SK-N-SH (cell line): ENCODE measurements around the gene CRISP3. TPM values are rescaled to one million over a fixed set of nuclear protein-coding genes. Genes with fewer than 3 reads are reported as not detected.

ENCODE experiments used
- CTCF ChIA-PET: fragments of 300-600, 350-600 bp; formaldehyde crosslinking; extraction: SDS; loops from one replicate; lab custom pipeline; 2021; lab: Yijun Ruan, JAX
- POLR2A ChIA-PET: fragments of 350-600 bp; sonication (Branson Sonifier 250); formaldehyde crosslinking; extraction: SDS; loops from one replicate; lab custom pipeline; 2020; ENCODE audit warnings: antibody characterized with exemption, inconsistent platforms; lab: Yijun Ruan, JAX
- DNase-seq: peaks from one replicate; pipeline ENCODE4 v3.0.0; 2012
- H2AFZ ChIP-seq: fragments of 200-600 bp; sonication (generic); 2 replicates; pipeline ENCODE4 v1.8.1; 2016; ENCODE audit warnings: antibody characterized with exemption, mild to moderate bottlenecking, low read depth
- H3F3A ChIP-seq: fragments of 200-600 bp; sonication (generic); replicated peaks from 2 replicates; pipeline ENCODE3; 2016; ENCODE audit warnings: antibody characterized with exemption, mild to moderate bottlenecking; ENCODE audit not compliant: insufficient read depth
- H3K27ac ChIP-seq, 2 experiments: fragments of 200-500 bp in 1 of 2; fragments of 200-600 bp in 1 of 2; sonication (Bioruptor generic) in 1 of 2; sonication (generic), shearing (Covaris generic) in 1 of 2; 2 replicates each; pipeline versions ENCODE4 v1.5.1 to v1.6.1; 2014 to 2016; ENCODE audit warnings: low read depth in 2 of 2, inconsistent platforms in 1 of 2, low read length in 1 of 2, mild to moderate bottlenecking in 1 of 2, mixed read lengths in 1 of 2
- H3K27me3 ChIP-seq: fragments of 200-600 bp; sonication (generic), shearing (Covaris generic); 2 replicates; pipeline ENCODE4 v1.6.1; 2016; ENCODE audit warnings: mixed run types; ENCODE audit not compliant: insufficient read depth
- H3K36me3 ChIP-seq, 2 experiments: fragments of 200-500 bp in 1 of 2; fragments of 200-600 bp in 1 of 2; sonication (Bioruptor generic) in 1 of 2; sonication (generic) in 1 of 2; replicated peaks in 1 of 2; 2 replicates each; pipeline versions ENCODE3 to v1.5.1; 2014 to 2016; ENCODE audit warnings: low read length in 1 of 2, mild to moderate bottlenecking in 1 of 2; ENCODE audit not compliant: insufficient read depth in 2 of 2, control insufficient read depth in 1 of 2
- H3K4me1 ChIP-seq, 2 experiments: fragments of 200-500 bp in 1 of 2; fragments of 200-600 bp in 1 of 2; sonication (Bioruptor generic) in 1 of 2; sonication (generic), shearing (Covaris generic) in 1 of 2; 2 replicates each; pipeline versions ENCODE4 v1.5.1 to v1.6.1; 2014 to 2016; ENCODE audit warnings: low read depth in 1 of 2, low read length in 1 of 2, mixed run types in 1 of 2; ENCODE audit not compliant: insufficient read depth in 2 of 2, control insufficient read depth in 1 of 2
- H3K4me2 ChIP-seq: fragments of 200-600 bp; sonication (generic), shearing (Covaris generic); 2 replicates; pipeline ENCODE4 v1.6.1; 2017; ENCODE audit warnings: mixed run types
- H3K4me3 ChIP-seq, 2 experiments: fragments of 200-500 bp in 1 of 2; fragments of 200-600 bp in 1 of 2; sonication (Bioruptor generic) in 1 of 2; sonication (generic), shearing (Covaris generic) in 1 of 2; 2 replicates each; pipeline versions ENCODE4 v1.5.1 to v1.8.1; 2014 to 2016; ENCODE audit warnings: low read depth in 2 of 2, inconsistent platforms in 1 of 2, low read length in 1 of 2, mild to moderate bottlenecking in 1 of 2, mixed read lengths in 1 of 2, moderate library complexity in 1 of 2
- H3K79me2 ChIP-seq: fragments of 200-600 bp; sonication (generic); 2 replicates; pipeline ENCODE4 v1.8.1; 2017; ENCODE audit warnings: mild to moderate bottlenecking; ENCODE audit not compliant: insufficient read depth
- H3K9ac ChIP-seq: fragments of 200-600 bp; sonication (generic); 2 replicates; pipeline ENCODE4 v1.6.1; 2017; ENCODE audit warnings: mixed run types
- H3K9me2 ChIP-seq: fragments of 200-600 bp; sonication (generic); 2 replicates; pipeline ENCODE4 v1.6.1; 2017; ENCODE audit warnings: mixed run types
- H3K9me3 ChIP-seq: fragments of 200-600 bp; sonication (generic); 2 replicates; pipeline ENCODE4 v1.6.1; 2017; ENCODE audit warnings: mixed run types, mild to moderate bottlenecking, moderate library complexity
- H4K20me1 ChIP-seq: fragments of 200-600 bp; sonication (generic); 2 replicates; pipeline ENCODE4 v1.6.1; 2017; ENCODE audit warnings: mild to moderate bottlenecking, mixed run types; ENCODE audit not compliant: insufficient read depth
- CHD2 ChIP-seq: fragments of 150-350 bp; IDR thresholded peaks from 2 replicates; pipeline ENCODE4 v1.6.1; 2018; ENCODE audit warnings: low read length; ENCODE audit not compliant: partially characterized antibody
- CTCF ChIP-seq: fragments of 200-600 bp; sonication (generic); IDR thresholded peaks from 2 replicates; pipeline ENCODE4 v1.6.1; 2017; ENCODE audit warnings: antibody characterized with exemption, mild to moderate bottlenecking, moderate library complexity
- ELF1 ChIP-seq: IDR thresholded peaks from 2 replicates; pipeline ENCODE4 v1.4.0; 2012
- FOSL2 ChIP-seq: IDR thresholded peaks from 2 replicates; pipeline ENCODE4 v1.4.0; 2012; ENCODE audit warnings: low read depth, mild to moderate bottlenecking, moderate library complexity, borderline replicate concordance
- FOXJ3 ChIP-seq: sonication (generic); formaldehyde crosslinking; IDR thresholded peaks from 2 replicates; pipeline ENCODE4 v1.5.1; 2020; ENCODE audit warnings: mild to moderate bottlenecking, missing genetic modification reagents
- GABPA ChIP-seq: IDR thresholded peaks from 2 replicates; pipeline ENCODE4 v1.4.0; 2012; ENCODE audit warnings: low read depth, mild to moderate bottlenecking
- GATA2 ChIP-seq: sonication (generic); formaldehyde crosslinking; IDR thresholded peaks from 2 replicates; pipeline ENCODE4 v1.5.0; 2020; ENCODE audit warnings: mild to moderate bottlenecking, missing genetic modification reagents
- JUND ChIP-seq: IDR thresholded peaks from 2 replicates; pipeline ENCODE4 v1.4.0; 2012
- MAX ChIP-seq: IDR thresholded peaks from 2 replicates; pipeline ENCODE4 v1.4.0; 2012; ENCODE audit warnings: low read depth
- MXI1 ChIP-seq: IDR thresholded peaks from 2 replicates; pipeline ENCODE4 v1.6.1; 2012; ENCODE audit warnings: mild to moderate bottlenecking, low read depth, low read length, improper control_type of control experiment
- RCOR1 ChIP-seq: fragments of 150-350 bp; IDR thresholded peaks from 2 replicates; pipeline ENCODE4 v1.6.1; 2017; ENCODE audit warnings: antibody characterized with exemption, low read length
- REST ChIP-seq: IDR thresholded peaks from 2 replicates; pipeline ENCODE4 v1.6.1; 2012; ENCODE audit warnings: mild to moderate bottlenecking, low read depth, low read length, moderate library complexity
- RFX5 ChIP-seq: IDR thresholded peaks from 2 replicates; pipeline ENCODE4 v1.6.1; 2012; ENCODE audit warnings: mild to moderate bottlenecking, improper control_type of control experiment, low read length
- SMC3 ChIP-seq: IDR thresholded peaks from 2 replicates; pipeline ENCODE4 v1.6.1; 2012; ENCODE audit warnings: low read depth, low read length, improper control_type of control experiment
- TEAD4 ChIP-seq: IDR thresholded peaks from 2 replicates; pipeline ENCODE4 v1.4.0; 2012; ENCODE audit warnings: mild to moderate bottlenecking, borderline replicate concordance; ENCODE audit not compliant: insufficient read depth
- WGBS: methylation state at CpG from one replicate; pipeline ENCODE4 v1.1.6; 2017; ENCODE audit warnings: low lambda C conversion rate; 5-methylcytosine and 5-hydroxymethylcytosine counted together
- polyA plus RNA-seq, 3 experiments: library from polyadenylated mRNA; depleted of rRNA; stranded (reverse); fragments of >200 nt; gene quantifications; 2 replicates each; pipeline ENCODE4 v1.2.3, GENCODE V29; 2012

The CRISP3 gene
- polyA plus RNA-seq, 1 of the 3 experiments (the other 2 are of a cell fraction), result not detected

- no peak overlapping the region for H2AFZ ChIP-seq
- H3F3A ChIP-seq, result no peaks in the 10 kb centered on the region
- POLR2A ChIA-PET, result no interaction called here
- H4K20me1 ChIP-seq, result no peaks in the 10 kb centered on the region
- DNase-seq, result no peak
- no peaks in the 10 kb centered on the region for H3K79me2 ChIP-seq
- H3K9ac ChIP-seq, result no peak overlapping the region
- H3K4me2 ChIP-seq, result no peak overlapping the region
- H3K9me2 ChIP-seq, result no peaks in the 10 kb centered on the region
- CTCF ChIA-PET, result no interaction called here
- H3K36me3 ChIP-seq, result no peaks in the 10 kb centered on the region
- no peaks in the 10 kb centered on the region for H3K4me1 ChIP-seq
- TF ChIP-seq RFX5 (no peak), ELF1 (no peak), JUND (no peak), MXI1 (no peak), GABPA (no peak), CHD2 (no peak), CTCF (no peak), REST (no peak), MAX (no peak), TEAD4 (no peak), SMC3 (no peak), FOSL2 (no peak), RCOR1 (no peak), GATA2 (CRISPR knock-in tag) (no peak), FOXJ3 (no peak)
- H3K27me3 ChIP-seq, result no peaks in the 10 kb centered on the region
- H3K4me3 ChIP-seq, result no peak overlapping the region
- H3K9me3 ChIP-seq, result no peaks in the 10 kb centered on the region
- H3K27ac ChIP-seq, result no peak overlapping the region
- 2% methylated on average over 7 of the region's 7 CpGs for WGBS
These were observed 23.8 kb downstream of the CRISP3 start for GRCh38 chr6:49720372-49720771.
